Measurements from ENCODE around the gene PDSS2. TPM values are rescaled to one million over a fixed set of nuclear protein-coding genes. Genes with fewer than 3 reads are reported as not detected.

PDSS2 gene
- total and polyA plus RNA-seq, 2 of the 4 experiments (the other 2 are of a cell fraction), result 8.6 to 9.2 TPM

- DNase-seq (no peak), ATAC-seq (ENCODE audit: low read depth) (no peak)
- H2AFZ ChIP-seq (replicated peaks; ENCODE audit: low read length, poor library complexity), result no peak overlapping the region
- in situ Hi-C loops (cut with MboI; ENCODE audit: low sequenced_read_pairs) (no loop called here), intact Hi-C loops (cut with micrococcal nuclease) (no loop called here), dilution Hi-C loops (cut with HindIII; ENCODE audit: low sequenced_read_pairs, unreplicated experiment) (no loop called here)
- H3K27ac ChIP-seq (ENCODE audit: insufficient read depth, low read length), result no peak overlapping the region
- H3K23ac ChIP-seq (ENCODE audit: low read depth, low read length), result no peak overlapping the region
- H4K20me1 ChIP-seq (ENCODE audit: insufficient read depth, low read length), result no peaks in the 10 kb centered on the region
- no peak overlapping the region for H4K5ac ChIP-seq (ENCODE audit: low read depth, low read length)
- CTCF ChIA-PET, result no interaction called here
- H3K14ac ChIP-seq (replicated peaks; ENCODE audit: low read depth, low read length), result no peak overlapping the region
- no peak overlapping the region for H2AK5ac ChIP-seq (ENCODE audit: low read depth, low read length)
- no peaks in the 10 kb centered on the region for H3K36me3 ChIP-seq (ENCODE audit: control insufficient read depth, insufficient read depth, low read length)
- no CpG with 5 or more reads among the region's 1 CpG for WGBS, 2 experiments (ENCODE audit: extremely low coverage in 2 of 2, insufficient read length in 1 of 2)
- no peak overlapping the region for H2BK5ac ChIP-seq (ENCODE audit: low read depth, low read length, poor library complexity, severe bottlenecking)
- no peak overlapping the region for H4K91ac ChIP-seq (ENCODE audit: insufficient read depth, low read depth, low read length)
- H2BK120ac ChIP-seq (ENCODE audit: low read depth, low read length), result no peak overlapping the region
- no peak overlapping the region for H3K4me3 ChIP-seq (ENCODE audit: insufficient read depth, low read depth, low read length)
- no TSS peak for BruUV-seq (replicated peaks)
- POLR2A ChIA-PET (ENCODE audit: unreplicated experiment), result interaction anchor here (0.5 kb wide), 1 partner anchor 65 kb away, joined by 3 read pairs; no protein-coding TSS in a partner anchor
- H3K18ac ChIP-seq (ENCODE audit: low read depth, low read length), result no peak overlapping the region
- no peak overlapping the region for H3K9ac ChIP-seq (ENCODE audit: low read depth, low read length)
- no peak overlapping the region for H3K56ac ChIP-seq (ENCODE audit: extremely low read depth, insufficient read depth, low read length)
- TF ChIP-seq CTCF (conservative IDR thresholded peaks at IDR 0.05; ENCODE audit: low read depth, low read length) (no peak), MXI1 (IDR thresholded peaks at IDR 0.05; ENCODE audit: borderline replicate concordance, low read depth, low read length) (no peak), CHD1 (IDR thresholded peaks at IDR 0.05; ENCODE audit: low read depth, low read length) (no peak), RAD21 (IDR thresholded peaks at IDR 0.05; ENCODE audit: low read length) (no peak), ELK1 (IDR thresholded peaks at IDR 0.05; ENCODE audit: borderline replicate concordance, low read depth, low read length) (no peak), NFE2L2 (IDR thresholded peaks at IDR 0.05; ENCODE audit: low read depth, low read length) (no peak), MAZ (IDR thresholded peaks at IDR 0.05; ENCODE audit: borderline replicate concordance, low read depth, low read length) (no peak), RFX5 (IDR thresholded peaks at IDR 0.05; ENCODE audit: low read depth, low read length) (no peak), BHLHE40 (IDR thresholded peaks at IDR 0.05; ENCODE audit: low read depth, low read length) (no peak), SMC3 (IDR thresholded peaks at IDR 0.05; ENCODE audit: low read depth, low read length) (no peak), MAFK (IDR thresholded peaks at IDR 0.05; ENCODE audit: low read depth, low read length) (no peak), FOS (IDR thresholded peaks at IDR 0.05; ENCODE audit: low read depth, low read length) (no peak), RCOR1 (IDR thresholded peaks at IDR 0.05; ENCODE audit: insufficient replicate concordance, low read length) (no peak), POLR2A (IDR thresholded peaks at IDR 0.05; ENCODE audit: low read depth, low read length) (no peak), CEBPB (IDR thresholded peaks at IDR 0.05; ENCODE audit: low read depth, low read length) (no peak)
- TF ChIP-seq, protein P1, sequence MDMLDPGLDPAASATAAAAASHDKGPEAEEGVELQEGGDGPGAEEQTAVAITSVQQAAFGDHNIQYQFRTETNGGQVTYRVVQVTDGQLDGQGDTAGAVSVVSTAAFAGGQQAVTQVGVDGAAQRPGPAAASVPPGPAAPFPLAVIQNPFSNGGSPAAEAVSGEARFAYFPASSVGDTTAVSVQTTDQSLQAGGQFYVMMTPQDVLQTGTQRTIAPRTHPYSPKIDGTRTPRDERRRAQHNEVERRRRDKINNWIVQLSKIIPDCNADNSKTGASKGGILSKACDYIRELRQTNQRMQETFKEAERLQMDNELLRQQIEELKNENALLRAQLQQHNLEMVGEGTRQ (IDR thresholded peaks at IDR 0.05; ENCODE audit: low read depth, low read length), result no peak
- H3K27me3 ChIP-seq (ENCODE audit: control insufficient read depth, insufficient read depth, low read length), result no peaks in the 10 kb centered on the region
- H3K9me3 ChIP-seq (ENCODE audit: control insufficient read depth, insufficient read depth, low read length), result no peaks in the 10 kb centered on the region
- H3K4me1 ChIP-seq (ENCODE audit: control insufficient read depth, insufficient read depth, low read length), result peaks cover 1% of the 10 kb centered on the region; the same call in 1 of the 2 replicates
- no peak overlapping the region for H3K4ac ChIP-seq (ENCODE audit: low read depth, low read length)
- no peak overlapping the region for H2BK15ac ChIP-seq (ENCODE audit: low read depth, low read length)
- no peaks in the 10 kb centered on the region for H3K79me1 ChIP-seq (ENCODE audit: low read depth in 1 of 2, low read length in 2 of 2)
- no peaks in the 10 kb centered on the region for H3K9me1 ChIP-seq (ENCODE audit: insufficient read depth, low read length)
- no peak overlapping the region for H3K4me2 ChIP-seq (ENCODE audit: low read depth, low read length)
- no peak overlapping the region for H2BK20ac ChIP-seq (ENCODE audit: low read depth, low read length)
- H4K8ac ChIP-seq (ENCODE audit: low read depth in 2 of 2, low read length in 2 of 2), result no peak overlapping the region
- no peak overlapping the region for H2AK9ac ChIP-seq (replicated peaks; ENCODE audit: low read depth, low read length, poor library complexity)
These were observed 244.0 kb downstream of the PDSS2 start for GRCh38 chr6:107215334-107215733.

Measured in IMR-90 (cell line).